ENCODE results near the gene NRCAM. TPM values are rescaled to one million over a fixed set of nuclear protein-coding genes. Genes with fewer than 3 reads are reported as not detected.

Gene NRCAM
- total and polyA plus RNA-seq, 2 donors (not counting 1 experiment from before 2014, with no cell fraction given) = 0.75 to 4.6 TPM

- peak; percentile 9 for DNase-seq
- H3K36me3 ChIP-seq (replicated peaks in 1 of 2; ENCODE audit: control extremely low read depth in 1 of 2, control insufficient read depth in 1 of 2, extremely low read depth in 1 of 2, insufficient read depth in 2 of 2, low read length in 1 of 2) = no peaks in the 10 kb centered on the region
- no peak for ATAC-seq (ENCODE audit: low read depth)
- WGBS (ENCODE audit: insufficient coverage) = 0% methylated on average over 1 of the region's 7 CpGs
- H3K4me1 ChIP-seq (ENCODE audit: control insufficient read depth in 2 of 2, insufficient read depth in 2 of 2, low read length in 2 of 2) = peaks cover 25 to 44% of the 10 kb centered on the region in 2 donors
- no peak overlapping the region for H3K27ac ChIP-seq (ENCODE audit: low read length in 2 of 2)
- Mint-ChIP-seq H3K4me3 (peak overlapping the region; percentile 19), H3K9me3 (ENCODE audit: insufficient read depth) (no peaks in the 10 kb centered on the region), H3K27me3 (peaks cover 24% of the 10 kb centered on the region), H3K4me1 (peaks cover 41% of the 10 kb centered on the region), H3K27ac (peak overlapping the region; percentile 11)
- intact Hi-C loops (cut with micrococcal nuclease) = loop anchor here (10.0 kb wide), 1 partner anchor 95 kb away; no protein-coding TSS in a partner anchor
- ChIA-PET POLR2A (no interaction called here), CTCF (interaction anchor here (2.0 kb wide), 1 partner anchor 33 kb away, joined by 7 read pairs; no protein-coding TSS in a partner anchor)
- H3K4me3 ChIP-seq (ENCODE audit: control extremely low read depth in 1 of 5, extremely low read depth in 1 of 5, insufficient read depth in 1 of 5, low read depth in 2 of 5, low read length in 4 of 5) = no peak overlapping the region
- TF ChIP-seq EZH2 (IDR thresholded peaks at IDR 0.05; ENCODE audit: borderline replicate concordance, insufficient read depth, low read depth, low read length, poor library complexity, severe bottlenecking) (no peak), CTCF (IDR thresholded peaks at IDR 0.05) (no peak)
- H4K20me1 ChIP-seq (ENCODE audit: control insufficient read depth, insufficient read depth, low read length, poor library complexity, severe bottlenecking) = no peaks in the 10 kb centered on the region
- H2AFZ ChIP-seq (ENCODE audit: insufficient read depth, low read depth, low read length, poor library complexity, severe bottlenecking) = no peak overlapping the region
- no peaks in the 10 kb centered on the region for H3K79me2 ChIP-seq (ENCODE audit: control insufficient read depth, insufficient read depth, low read length)
- H3K27me3 ChIP-seq (replicated peaks in 1 of 4; ENCODE audit: control extremely low read depth in 1 of 4, control insufficient read depth in 3 of 4, insufficient read depth in 4 of 4, low read length in 3 of 4) = peaks cover 0 to 37% (median 23%) of the 10 kb centered on the region in 4 experiments
- no peaks in the 10 kb centered on the region for H3K9me3 ChIP-seq (ENCODE audit: control extremely low read depth in 1 of 3, control insufficient read depth in 2 of 3, insufficient read depth in 1 of 3, low read length in 2 of 3)
- no peak overlapping the region for H3K4me2 ChIP-seq (replicated peaks; ENCODE audit: low read depth, low read length, poor library complexity, severe bottlenecking)
- H3K9ac ChIP-seq (ENCODE audit: low read length) = no peak overlapping the region
Measured at GRCh38 chr7:108419961-108420908, 36.0 kb downstream of the NRCAM start.

- no peaks in the 10 kb centered on the region for H3K36me3 ChIP-seq (replicated peaks in 1 of 2; ENCODE audit: control extremely low read depth in 1 of 2, control insufficient read depth in 1 of 2, extremely low read depth in 1 of 2, insufficient read depth in 2 of 2, low read length in 1 of 2)
- H3K4me1 ChIP-seq (ENCODE audit: control insufficient read depth in 2 of 2, insufficient read depth in 2 of 2, low read length in 2 of 2) = peaks cover 38 to 53% of the 10 kb centered on the region in 2 donors
- Mint-ChIP-seq H3K27me3 (peaks cover 20% of the 10 kb centered on the region), H3K4me1 (peaks cover 54% of the 10 kb centered on the region), H3K9me3 (ENCODE audit: insufficient read depth) (no peaks in the 10 kb centered on the region), H3K27ac (no peak overlapping the region), H3K4me3 (peak overlapping the region; percentile 7)
- ChIA-PET CTCF (interaction anchor here (2.0 kb wide), 1 partner anchor 34 kb away, joined by 7 read pairs; no protein-coding TSS in a partner anchor), POLR2A (no interaction called here)
- H3K27ac ChIP-seq (ENCODE audit: low read length in 2 of 2) = no peak overlapping the region
- peak overlapping the region; percentile 3 for H3K4me2 ChIP-seq (replicated peaks; ENCODE audit: low read depth, low read length, poor library complexity, severe bottlenecking)
- H3K9ac ChIP-seq (ENCODE audit: low read length) = peak overlapping the region; percentile 15
- 15% methylated on average over 3 of the region's 7 CpGs for WGBS (ENCODE audit: insufficient coverage)
- no peaks in the 10 kb centered on the region for H4K20me1 ChIP-seq (ENCODE audit: control insufficient read depth, insufficient read depth, low read length, poor library complexity, severe bottlenecking)
- H3K79me2 ChIP-seq (ENCODE audit: control insufficient read depth, insufficient read depth, low read length) = no peaks in the 10 kb centered on the region
- DNase-seq (no peak), ATAC-seq (ENCODE audit: low read depth) (no peak)
- H3K9me3 ChIP-seq (ENCODE audit: control extremely low read depth in 1 of 3, control insufficient read depth in 2 of 3, insufficient read depth in 1 of 3, low read length in 2 of 3) = no peaks in the 10 kb centered on the region
- TF ChIP-seq EZH2 (IDR thresholded peaks at IDR 0.05; ENCODE audit: borderline replicate concordance, insufficient read depth, low read depth, low read length, poor library complexity, severe bottlenecking) = no peak
- TF ChIP-seq CTCF (IDR thresholded peaks at IDR 0.05) = no peak
- intact Hi-C loops (cut with micrococcal nuclease) = loop anchor here (10.0 kb wide), 1 partner anchor 94 kb away; no protein-coding TSS in a partner anchor
- no peak overlapping the region for H2AFZ ChIP-seq (ENCODE audit: insufficient read depth, low read depth, low read length, poor library complexity, severe bottlenecking)
- peaks cover 0 to 37% (median 21%) of the 10 kb centered on the region in 4 experiments for H3K27me3 ChIP-seq (replicated peaks in 1 of 4; ENCODE audit: control extremely low read depth in 1 of 4, control insufficient read depth in 3 of 4, insufficient read depth in 4 of 4, low read length in 3 of 4)
- no peak overlapping the region for H3K4me3 ChIP-seq (ENCODE audit: control extremely low read depth in 1 of 5, extremely low read depth in 1 of 5, insufficient read depth in 1 of 5, low read depth in 2 of 5, low read length in 4 of 5)
Measured at GRCh38 chr7:108418946-108419345, 37.3 kb downstream of the NRCAM start.

Measured in B cell (primary cell).